ENCODE measurements around the gene STAG1.

The STAG1 gene

GRCh38 chr3:136753326-136753939 is 1.3 kb upstream of the STAG1 start:
- Histone ChIP-seq H3K79me2 (ENCODE audit: insufficient read depth, low read length) (peaks cover 42% of the 10 kb centered on the region), H3K4me2 (ENCODE audit: low read depth, low read length, poor library complexity, severe bottlenecking) (peak overlapping the region; percentile 89), H3K9me3 (ENCODE audit: insufficient read depth, low read depth, low read length) (no peaks in the 10 kb centered on the region; the same call in 1 of the 2 replicates), H3F3A (ENCODE audit: low read depth) (peaks cover 2% of the 10 kb centered on the region; the same call in 1 of the 2 replicates), H3K4me1 (ENCODE audit: insufficient read depth, low read length, poor library complexity, severe bottlenecking) (peaks cover 39% of the 10 kb centered on the region), H3K9me2 (replicated peaks; ENCODE audit: low read depth, low read length) (no peaks in the 10 kb centered on the region), H3K4me3 (ENCODE audit: low read length, poor library complexity, severe bottlenecking) (peak overlapping the region; percentile 87), H4K20me1 (ENCODE audit: insufficient read depth, low read length, poor library complexity, severe bottlenecking) (no peaks in the 10 kb centered on the region), H2AFZ (ENCODE audit: low read length) (peak overlapping the region; percentile 90), H3K27me3 (ENCODE audit: insufficient read depth, low read length, poor library complexity, severe bottlenecking) (no peaks in the 10 kb centered on the region), H3K9ac (ENCODE audit: low read depth, low read length, poor library complexity, severe bottlenecking) (peak overlapping the region; percentile 96), H3K36me3 (ENCODE audit: insufficient read depth, low read length) (no peaks in the 10 kb centered on the region)
- TF ChIP-seq, protein P1, sequence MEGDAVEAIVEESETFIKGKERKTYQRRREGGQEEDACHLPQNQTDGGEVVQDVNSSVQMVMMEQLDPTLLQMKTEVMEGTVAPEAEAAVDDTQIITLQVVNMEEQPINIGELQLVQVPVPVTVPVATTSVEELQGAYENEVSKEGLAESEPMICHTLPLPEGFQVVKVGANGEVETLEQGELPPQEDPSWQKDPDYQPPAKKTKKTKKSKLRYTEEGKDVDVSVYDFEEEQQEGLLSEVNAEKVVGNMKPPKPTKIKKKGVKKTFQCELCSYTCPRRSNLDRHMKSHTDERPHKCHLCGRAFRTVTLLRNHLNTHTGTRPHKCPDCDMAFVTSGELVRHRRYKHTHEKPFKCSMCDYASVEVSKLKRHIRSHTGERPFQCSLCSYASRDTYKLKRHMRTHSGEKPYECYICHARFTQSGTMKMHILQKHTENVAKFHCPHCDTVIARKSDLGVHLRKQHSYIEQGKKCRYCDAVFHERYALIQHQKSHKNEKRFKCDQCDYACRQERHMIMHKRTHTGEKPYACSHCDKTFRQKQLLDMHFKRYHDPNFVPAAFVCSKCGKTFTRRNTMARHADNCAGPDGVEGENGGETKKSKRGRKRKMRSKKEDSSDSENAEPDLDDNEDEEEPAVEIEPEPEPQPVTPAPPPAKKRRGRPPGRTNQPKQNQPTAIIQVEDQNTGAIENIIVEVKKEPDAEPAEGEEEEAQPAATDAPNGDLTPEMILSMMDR (conservative IDR thresholded peaks at IDR 0.05; ENCODE audit: low read length) = no peak
- TF ChIP-seq EZH2phosphoT487 (IDR thresholded peaks at IDR 0.05; ENCODE audit: borderline replicate concordance) = no peak

DNA sequence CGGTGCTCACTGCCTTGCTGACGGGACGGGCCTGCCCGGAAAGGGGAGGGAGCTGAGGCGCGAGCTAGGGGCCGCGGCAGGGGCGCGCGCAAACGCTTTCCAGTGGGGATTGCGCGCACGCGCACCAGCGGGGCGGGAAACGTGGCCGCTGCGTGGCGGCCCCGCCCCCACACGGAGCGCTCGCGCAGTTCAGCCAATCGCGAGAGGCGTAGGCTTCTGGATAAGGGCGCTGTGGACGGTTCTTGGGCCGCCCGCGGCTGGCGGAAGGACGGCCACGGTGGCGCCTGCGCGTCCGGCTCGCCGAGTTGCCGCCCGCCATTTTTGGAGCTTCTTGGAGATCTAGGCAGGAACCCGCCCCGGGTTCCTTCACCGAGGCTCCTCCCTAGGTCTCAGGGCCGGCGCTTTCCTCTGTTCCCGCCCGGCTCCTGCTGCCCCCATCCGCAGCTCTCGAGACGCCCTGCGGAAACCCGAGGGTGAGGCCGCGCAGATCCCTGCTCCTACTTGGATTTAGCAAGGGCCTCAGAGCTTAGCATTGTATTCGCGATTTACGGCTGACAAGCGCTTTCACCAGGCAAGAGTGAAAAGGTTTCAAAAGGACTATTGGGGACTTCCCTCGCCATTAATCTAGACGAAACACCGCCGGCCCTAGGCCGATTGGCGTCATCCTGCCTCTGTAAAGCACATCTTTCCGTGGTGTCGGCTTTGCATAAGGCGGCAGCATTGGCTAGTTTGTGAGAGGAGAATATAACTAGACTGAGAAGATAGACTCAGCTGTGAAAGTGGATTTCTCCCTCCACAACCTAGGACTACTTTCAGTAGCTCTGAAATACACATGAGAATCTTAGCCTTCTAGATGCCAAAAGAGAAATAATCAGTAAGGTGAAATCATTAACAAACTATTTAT is 496 bp upstream of the STAG1 start:
- Histone ChIP-seq H3K4me3 (ENCODE audit: low read length, poor library complexity, severe bottlenecking) (peak overlapping the region; percentile 87), H3K9me2 (replicated peaks; ENCODE audit: low read depth, low read length) (no peaks in the 10 kb centered on the region), H3K9me3 (ENCODE audit: insufficient read depth, low read depth, low read length) (no peaks in the 10 kb centered on the region), H3K36me3 (ENCODE audit: insufficient read depth, low read length) (no peaks in the 10 kb centered on the region), H2AFZ (ENCODE audit: low read length) (peak overlapping the region; percentile 90), H3F3A (ENCODE audit: low read depth) (peaks cover 2% of the 10 kb centered on the region; the same call in 1 of the 2 replicates), H3K9ac (ENCODE audit: low read depth, low read length, poor library complexity, severe bottlenecking) (peak overlapping the region; percentile 96), H3K79me2 (ENCODE audit: insufficient read depth, low read length) (peaks cover 50% of the 10 kb centered on the region), H3K27me3 (ENCODE audit: insufficient read depth, low read length, poor library complexity, severe bottlenecking) (no peaks in the 10 kb centered on the region), H4K20me1 (ENCODE audit: insufficient read depth, low read length, poor library complexity, severe bottlenecking) (no peaks in the 10 kb centered on the region), H3K4me2 (ENCODE audit: low read depth, low read length, poor library complexity, severe bottlenecking) (peak overlapping the region; percentile 89), H3K4me1 (ENCODE audit: insufficient read depth, low read length, poor library complexity, severe bottlenecking) (peaks cover 41% of the 10 kb centered on the region)
- TF ChIP-seq, protein P1 (conservative IDR thresholded peaks at IDR 0.05; ENCODE audit: low read length) = peak; percentile 46
- TF ChIP-seq EZH2phosphoT487 (IDR thresholded peaks at IDR 0.05; ENCODE audit: borderline replicate concordance) = no peak

- Histone ChIP-seq H3K4me2 (ENCODE audit: low read depth, low read length, poor library complexity, severe bottlenecking) (peak overlapping the region; percentile 82), H3K79me2 (ENCODE audit: insufficient read depth, low read length) (peaks cover 60% of the 10 kb centered on the region)
These were observed 634 bp downstream of the STAG1 start for GRCh38 chr3:136751316-136752171.

More at GRCh38 chr3:136751316-136752171, 634 bp downstream of the STAG1 start:
- H3K27me3 ChIP-seq (ENCODE audit: insufficient read depth, low read length, poor library complexity, severe bottlenecking) = no peaks in the 10 kb centered on the region
- peak overlapping the region; percentile 79 for H3K4me3 ChIP-seq (ENCODE audit: low read length, poor library complexity, severe bottlenecking)
- H4K20me1 ChIP-seq (ENCODE audit: insufficient read depth, low read length, poor library complexity, severe bottlenecking) = no peaks in the 10 kb centered on the region
- H2AFZ ChIP-seq (ENCODE audit: low read length) = peak overlapping the region; percentile 62
- H3K9me3 ChIP-seq (ENCODE audit: insufficient read depth, low read depth, low read length) = no peaks in the 10 kb centered on the region
- peaks cover 48% of the 10 kb centered on the region for H3K4me1 ChIP-seq (ENCODE audit: insufficient read depth, low read length, poor library complexity, severe bottlenecking)
- TF ChIP-seq EZH2phosphoT487 (IDR thresholded peaks at IDR 0.05; ENCODE audit: borderline replicate concordance) = no peak
- TF ChIP-seq, protein P1 (conservative IDR thresholded peaks at IDR 0.05; ENCODE audit: low read length) = no peak
- H3K36me3 ChIP-seq (ENCODE audit: insufficient read depth, low read length) = no peaks in the 10 kb centered on the region
- peak overlapping the region; percentile 90 for H3K9ac ChIP-seq (ENCODE audit: low read depth, low read length, poor library complexity, severe bottlenecking)
- no peaks in the 10 kb centered on the region for H3K9me2 ChIP-seq (replicated peaks; ENCODE audit: low read depth, low read length)
- H3F3A ChIP-seq (ENCODE audit: low read depth) = peaks cover 2% of the 10 kb centered on the region; the same call in 1 of the 2 replicates

Measured in Loucy (cell line).